ENCODE data around the gene SUSD1. TPM values are rescaled to one million over a fixed set of nuclear protein-coding genes. Genes with fewer than 3 reads are reported as not detected.

The SUSD1 gene
- total and polyA plus RNA-seq, 2 donors = 6.4 to 9.0 TPM

GRCh38 chr9:112029921-112030444, 145.1 kb downstream of the SUSD1 start:
- DNase-seq (ENCODE audit: low read depth in 6 of 9, low spot score in 9 of 9) = no peak
- H3K36me3 ChIP-seq (ENCODE audit: control insufficient read depth in 2 of 2, insufficient read depth in 2 of 2, low read length in 1 of 2) = no peaks in the 10 kb centered on the region
- peaks cover 0 to 9% of the 10 kb centered on the region in 2 donors for H3K4me1 ChIP-seq (ENCODE audit: control insufficient read depth in 2 of 2, insufficient read depth in 2 of 2, low read length in 2 of 2)
- 88% methylated on average over 3 of the region's 3 CpGs for WGBS
- no peak overlapping the region for H3K4me3 ChIP-seq (ENCODE audit: low read length in 2 of 2)
- no peaks in the 10 kb centered on the region for H3K27me3 ChIP-seq (ENCODE audit: control insufficient read depth in 2 of 2, insufficient read depth in 1 of 2, low read length in 1 of 2)
- no peaks in the 10 kb centered on the region for H3K9me3 ChIP-seq (ENCODE audit: control insufficient read depth in 2 of 2, insufficient read depth in 1 of 2, low read length in 1 of 2)
- no peak overlapping the region for H3K27ac ChIP-seq (ENCODE audit: low read depth in 1 of 2, low read length in 1 of 2)

GRCh38 chr9:112028242-112029221, 146.6 kb downstream of the SUSD1 start:
- no peaks in the 10 kb centered on the region for H3K36me3 ChIP-seq (ENCODE audit: control insufficient read depth in 2 of 2, insufficient read depth in 2 of 2, low read length in 1 of 2)
- H3K27ac ChIP-seq (ENCODE audit: low read depth in 1 of 2, low read length in 1 of 2) = no peak overlapping the region
- no peak for DNase-seq (ENCODE audit: low read depth in 6 of 9, low spot score in 9 of 9)
- peaks cover 0 to under 1% of the 10 kb centered on the region in 2 donors for H3K4me1 ChIP-seq (ENCODE audit: control insufficient read depth in 2 of 2, insufficient read depth in 2 of 2, low read length in 2 of 2)
- no peaks in the 10 kb centered on the region for H3K27me3 ChIP-seq (ENCODE audit: control insufficient read depth in 2 of 2, insufficient read depth in 1 of 2, low read length in 1 of 2)
- H3K4me3 ChIP-seq (ENCODE audit: low read length in 2 of 2) = no peak overlapping the region
- H3K9me3 ChIP-seq (ENCODE audit: control insufficient read depth in 2 of 2, insufficient read depth in 1 of 2, low read length in 1 of 2) = no peaks in the 10 kb centered on the region
- 89% methylated on average over 13 of the region's 13 CpGs for WGBS

- 98% methylated on average over 3 of the region's 3 CpGs for WGBS
- DNase-seq (ENCODE audit: low read depth in 6 of 9, low spot score in 9 of 9) = no peak
- no peaks in the 10 kb centered on the region for H3K36me3 ChIP-seq (ENCODE audit: control insufficient read depth in 2 of 2, insufficient read depth in 2 of 2, low read length in 1 of 2)
- H3K27me3 ChIP-seq (ENCODE audit: control insufficient read depth in 2 of 2, insufficient read depth in 1 of 2, low read length in 1 of 2) = no peaks in the 10 kb centered on the region
- H3K9me3 ChIP-seq (ENCODE audit: control insufficient read depth in 2 of 2, insufficient read depth in 1 of 2, low read length in 1 of 2) = no peaks in the 10 kb centered on the region
- no peak overlapping the region for H3K4me3 ChIP-seq (ENCODE audit: low read length in 2 of 2)
- H3K4me1 ChIP-seq (ENCODE audit: control insufficient read depth in 2 of 2, insufficient read depth in 2 of 2, low read length in 2 of 2) = no peaks in the 10 kb centered on the region
- H3K27ac ChIP-seq (ENCODE audit: low read depth in 1 of 2, low read length in 1 of 2) = no peak overlapping the region
These were observed 149.2 kb downstream of the SUSD1 start for GRCh38 chr9:112025850-112026249.

GRCh38 chr9:112021742-112022141, 153.4 kb downstream of the SUSD1 start:
- DNase-seq (ENCODE audit: low read depth in 6 of 9, low spot score in 9 of 9) = no peak
- Histone ChIP-seq H3K4me3 (ENCODE audit: low read length in 2 of 2) (no peak overlapping the region), H3K4me1 (ENCODE audit: control insufficient read depth in 2 of 2, insufficient read depth in 2 of 2, low read length in 2 of 2) (no peaks in the 10 kb centered on the region), H3K9me3 (ENCODE audit: control insufficient read depth in 2 of 2, insufficient read depth in 1 of 2, low read length in 1 of 2) (no peaks in the 10 kb centered on the region), H3K36me3 (ENCODE audit: control insufficient read depth in 2 of 2, insufficient read depth in 2 of 2, low read length in 1 of 2) (no peaks in the 10 kb centered on the region), H3K27ac (ENCODE audit: low read depth in 1 of 2, low read length in 1 of 2) (no peak overlapping the region), H3K27me3 (ENCODE audit: control insufficient read depth in 2 of 2, insufficient read depth in 1 of 2, low read length in 1 of 2) (no peaks in the 10 kb centered on the region)
- WGBS = 98% methylated on average over 2 of the region's 2 CpGs

- H3K4me1 ChIP-seq (ENCODE audit: control insufficient read depth in 2 of 2, insufficient read depth in 2 of 2, low read length in 2 of 2) = no peaks in the 10 kb centered on the region
- no peak overlapping the region for H3K27ac ChIP-seq (ENCODE audit: low read depth in 1 of 2, low read length in 1 of 2)
- WGBS = 90% methylated on average over 12 of the region's 12 CpGs
- H3K4me3 ChIP-seq (ENCODE audit: low read length in 2 of 2) = no peak overlapping the region
- no peak for DNase-seq (ENCODE audit: low read depth in 6 of 9, low spot score in 9 of 9)
- no peaks in the 10 kb centered on the region for H3K27me3 ChIP-seq (ENCODE audit: control insufficient read depth in 2 of 2, insufficient read depth in 1 of 2, low read length in 1 of 2)
- no peaks in the 10 kb centered on the region for H3K36me3 ChIP-seq (ENCODE audit: control insufficient read depth in 2 of 2, insufficient read depth in 2 of 2, low read length in 1 of 2)
- no peaks in the 10 kb centered on the region for H3K9me3 ChIP-seq (ENCODE audit: control insufficient read depth in 2 of 2, insufficient read depth in 1 of 2, low read length in 1 of 2)
These were observed 154.2 kb downstream of the SUSD1 start for GRCh38 chr9:112020680-112021596.

- Histone ChIP-seq H3K4me3 (ENCODE audit: low read length in 2 of 2) (no peak overlapping the region), H3K27me3 (ENCODE audit: control insufficient read depth in 2 of 2, insufficient read depth in 1 of 2, low read length in 1 of 2) (no peaks in the 10 kb centered on the region), H3K9me3 (ENCODE audit: control insufficient read depth in 2 of 2, insufficient read depth in 1 of 2, low read length in 1 of 2) (no peaks in the 10 kb centered on the region), H3K4me1 (ENCODE audit: control insufficient read depth in 2 of 2, insufficient read depth in 2 of 2, low read length in 2 of 2) (no peaks in the 10 kb centered on the region), H3K36me3 (ENCODE audit: control insufficient read depth in 2 of 2, insufficient read depth in 2 of 2, low read length in 1 of 2) (no peaks in the 10 kb centered on the region), H3K27ac (ENCODE audit: low read depth in 1 of 2, low read length in 1 of 2) (no peak overlapping the region)
- 97% methylated on average over 5 of the region's 5 CpGs for WGBS
- DNase-seq (ENCODE audit: low read depth in 6 of 9, low spot score in 9 of 9) = no peak
These were observed 157.2 kb downstream of the SUSD1 start for GRCh38 chr9:112017878-112018277.

GRCh38 chr9:112015736-112016135, 159.4 kb downstream of the SUSD1 start:
- 79% methylated on average over 2 of the region's 2 CpGs for WGBS
- H3K4me1 ChIP-seq (ENCODE audit: control insufficient read depth in 2 of 2, insufficient read depth in 2 of 2, low read length in 2 of 2) = peaks cover 0 to 12% of the 10 kb centered on the region in 2 donors
- H3K27me3 ChIP-seq (ENCODE audit: control insufficient read depth in 2 of 2, insufficient read depth in 1 of 2, low read length in 1 of 2) = no peaks in the 10 kb centered on the region
- no peaks in the 10 kb centered on the region for H3K9me3 ChIP-seq (ENCODE audit: control insufficient read depth in 2 of 2, insufficient read depth in 1 of 2, low read length in 1 of 2)
- H3K27ac ChIP-seq (ENCODE audit: low read depth in 1 of 2, low read length in 1 of 2) = no peak overlapping the region
- no peak overlapping the region for H3K4me3 ChIP-seq (ENCODE audit: low read length in 2 of 2)
- DNase-seq (ENCODE audit: low read depth in 6 of 9, low spot score in 9 of 9) = no peak
- no peaks in the 10 kb centered on the region for H3K36me3 ChIP-seq (ENCODE audit: control insufficient read depth in 2 of 2, insufficient read depth in 2 of 2, low read length in 1 of 2)

- no peaks in the 10 kb centered on the region for H3K9me3 ChIP-seq (ENCODE audit: control insufficient read depth in 2 of 2, insufficient read depth in 1 of 2, low read length in 1 of 2)
- H3K36me3 ChIP-seq (ENCODE audit: control insufficient read depth in 2 of 2, insufficient read depth in 2 of 2, low read length in 1 of 2) = no peaks in the 10 kb centered on the region
- no peak for DNase-seq (ENCODE audit: low read depth in 6 of 9, low spot score in 9 of 9)
- WGBS = 96% methylated on average over 4 of the region's 4 CpGs
- no peak overlapping the region for H3K27ac ChIP-seq (ENCODE audit: low read depth in 1 of 2, low read length in 1 of 2)
- no peaks in the 10 kb centered on the region for H3K27me3 ChIP-seq (ENCODE audit: control insufficient read depth in 2 of 2, insufficient read depth in 1 of 2, low read length in 1 of 2)
- H3K4me3 ChIP-seq (ENCODE audit: low read length in 2 of 2) = no peak overlapping the region
- peaks cover 0 to 12% of the 10 kb centered on the region in 2 donors for H3K4me1 ChIP-seq (ENCODE audit: control insufficient read depth in 2 of 2, insufficient read depth in 2 of 2, low read length in 2 of 2)
These were observed 159.9 kb downstream of the SUSD1 start for GRCh38 chr9:112015149-112015548.
